Osteoblast (primary cell): ENCODE measurements around the gene LMAN2L. TPM values are rescaled to one million over a fixed set of nuclear protein-coding genes. Genes with fewer than 3 reads are reported as not detected.

Experiments
- DNase-seq: peaks from one replicate; pipeline ENCODE4 v3.0.0; 2011; ENCODE audit warnings: low spot score, mixed read lengths; ENCODE audit not compliant: insufficient read length; ENCODE audit errors: missing footprints
- H2AFZ ChIP-seq: 2 replicates; pipeline ENCODE4 v1.6.0; 2011; ENCODE audit warnings: mild to moderate bottlenecking, low read length
- H3K27ac ChIP-seq: 2 replicates; pipeline ENCODE4 v1.5.1; 2011; ENCODE audit warnings: mild to moderate bottlenecking, low read depth, low read length, moderate library complexity
- H3K27me3 ChIP-seq: 2 replicates; pipeline ENCODE4 v1.6.0; 2012; ENCODE audit warnings: mild to moderate bottlenecking, control low read depth, inconsistent platforms, low read length, moderate library complexity; ENCODE audit not compliant: insufficient read depth
- H3K36me3 ChIP-seq: 2 replicates; pipeline ENCODE4 v1.5.1; 2011; ENCODE audit warnings: mild to moderate bottlenecking, low read length, control low read depth, moderate library complexity; ENCODE audit not compliant: insufficient read depth
- H3K4me1 ChIP-seq: 2 replicates; pipeline ENCODE4 v1.5.1; 2011; ENCODE audit warnings: mild to moderate bottlenecking, low read length, control low read depth, moderate library complexity; ENCODE audit not compliant: insufficient read depth
- H3K4me2 ChIP-seq: 2 replicates; pipeline ENCODE4 v1.6.0; 2011; ENCODE audit warnings: mild to moderate bottlenecking, low read length; ENCODE audit not compliant: insufficient read depth
- H3K4me3 ChIP-seq: fragments of 200-600 bp; sonication (generic); 3 replicates; pipeline ENCODE4 v1.5.1; 2012; ENCODE audit warnings: mild to moderate bottlenecking, low read length, inconsistent platforms; ENCODE audit not compliant: insufficient read depth
- H3K79me2 ChIP-seq: 2 replicates; pipeline ENCODE4 v1.6.0; 2012; ENCODE audit warnings: mild to moderate bottlenecking, low read length, control low read depth, inconsistent platforms; ENCODE audit not compliant: insufficient read depth
- H3K9me3 ChIP-seq: 2 replicates; pipeline ENCODE4 v1.5.1; 2011; ENCODE audit warnings: low read depth, low read length, control low read depth
- H4K20me1 ChIP-seq: 2 replicates; pipeline ENCODE4 v1.6.0; 2012; ENCODE audit warnings: mild to moderate bottlenecking, low read length, control low read depth; ENCODE audit not compliant: insufficient read depth
- total RNA-seq: library from RNA; depleted of rRNA; stranded (reverse); fragments of >200 nt; gene quantifications from 2 replicates; pipeline ENCODE4 v1.2.3, GENCODE V29; 2012
- TF ChIP-seq, protein P1 (sequence below): IDR thresholded peaks from 2 replicates; pipeline ENCODE4 v1.5.1; 2011; ENCODE audit warnings: mild to moderate bottlenecking, low read depth, low read length, moderate library complexity; ENCODE audit errors: extremely low read depth

LMAN2L gene
- total RNA-seq, 1 donor: 26.4 TPM

DNA sequence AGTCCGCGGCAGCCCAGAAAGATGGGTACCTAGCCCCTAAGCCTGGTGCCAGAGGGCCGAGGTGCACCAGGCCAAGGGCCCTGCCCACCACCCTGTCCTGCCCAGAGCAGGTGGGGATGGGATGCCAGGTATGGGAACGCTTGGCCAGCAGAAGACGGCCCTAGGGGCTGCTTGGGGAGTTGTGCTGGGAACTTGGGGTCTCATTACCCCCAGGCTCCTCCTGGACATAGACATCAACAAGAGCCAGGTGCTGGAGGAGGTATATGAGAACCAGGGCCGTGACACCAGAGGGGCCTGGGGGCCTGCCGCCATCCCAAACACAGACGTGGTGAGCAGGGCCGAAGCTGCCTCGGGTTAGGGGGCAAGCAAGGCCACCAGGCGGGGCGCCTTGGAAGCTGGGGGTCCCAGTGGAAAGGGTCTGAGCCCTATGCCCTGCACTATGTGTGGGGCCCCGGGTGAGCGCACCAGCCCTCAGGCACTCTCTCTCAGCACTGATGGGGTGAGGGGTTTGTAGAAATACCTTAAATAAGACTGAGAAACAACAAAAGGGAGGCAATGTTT, 50.4 kb downstream of the LMAN2L start:
- TF ChIP-seq, protein P1, sequence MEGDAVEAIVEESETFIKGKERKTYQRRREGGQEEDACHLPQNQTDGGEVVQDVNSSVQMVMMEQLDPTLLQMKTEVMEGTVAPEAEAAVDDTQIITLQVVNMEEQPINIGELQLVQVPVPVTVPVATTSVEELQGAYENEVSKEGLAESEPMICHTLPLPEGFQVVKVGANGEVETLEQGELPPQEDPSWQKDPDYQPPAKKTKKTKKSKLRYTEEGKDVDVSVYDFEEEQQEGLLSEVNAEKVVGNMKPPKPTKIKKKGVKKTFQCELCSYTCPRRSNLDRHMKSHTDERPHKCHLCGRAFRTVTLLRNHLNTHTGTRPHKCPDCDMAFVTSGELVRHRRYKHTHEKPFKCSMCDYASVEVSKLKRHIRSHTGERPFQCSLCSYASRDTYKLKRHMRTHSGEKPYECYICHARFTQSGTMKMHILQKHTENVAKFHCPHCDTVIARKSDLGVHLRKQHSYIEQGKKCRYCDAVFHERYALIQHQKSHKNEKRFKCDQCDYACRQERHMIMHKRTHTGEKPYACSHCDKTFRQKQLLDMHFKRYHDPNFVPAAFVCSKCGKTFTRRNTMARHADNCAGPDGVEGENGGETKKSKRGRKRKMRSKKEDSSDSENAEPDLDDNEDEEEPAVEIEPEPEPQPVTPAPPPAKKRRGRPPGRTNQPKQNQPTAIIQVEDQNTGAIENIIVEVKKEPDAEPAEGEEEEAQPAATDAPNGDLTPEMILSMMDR: no peak
- H2AFZ ChIP-seq: no peak overlapping the region
- H4K20me1 ChIP-seq: no peaks in the 10 kb centered on the region
- peaks cover 3% of the 10 kb centered on the region for H3K27me3 ChIP-seq
- H3K4me1 ChIP-seq: no peaks in the 10 kb centered on the region
- no peaks in the 10 kb centered on the region for H3K79me2 ChIP-seq
- no peaks in the 10 kb centered on the region for H3K9me3 ChIP-seq
- no peaks in the 10 kb centered on the region for H3K36me3 ChIP-seq
- no peak overlapping the region for H3K4me3 ChIP-seq
- DNase-seq: no peak
- H3K27ac ChIP-seq: no peak overlapping the region
- H3K4me2 ChIP-seq: no peak overlapping the region

DNA sequence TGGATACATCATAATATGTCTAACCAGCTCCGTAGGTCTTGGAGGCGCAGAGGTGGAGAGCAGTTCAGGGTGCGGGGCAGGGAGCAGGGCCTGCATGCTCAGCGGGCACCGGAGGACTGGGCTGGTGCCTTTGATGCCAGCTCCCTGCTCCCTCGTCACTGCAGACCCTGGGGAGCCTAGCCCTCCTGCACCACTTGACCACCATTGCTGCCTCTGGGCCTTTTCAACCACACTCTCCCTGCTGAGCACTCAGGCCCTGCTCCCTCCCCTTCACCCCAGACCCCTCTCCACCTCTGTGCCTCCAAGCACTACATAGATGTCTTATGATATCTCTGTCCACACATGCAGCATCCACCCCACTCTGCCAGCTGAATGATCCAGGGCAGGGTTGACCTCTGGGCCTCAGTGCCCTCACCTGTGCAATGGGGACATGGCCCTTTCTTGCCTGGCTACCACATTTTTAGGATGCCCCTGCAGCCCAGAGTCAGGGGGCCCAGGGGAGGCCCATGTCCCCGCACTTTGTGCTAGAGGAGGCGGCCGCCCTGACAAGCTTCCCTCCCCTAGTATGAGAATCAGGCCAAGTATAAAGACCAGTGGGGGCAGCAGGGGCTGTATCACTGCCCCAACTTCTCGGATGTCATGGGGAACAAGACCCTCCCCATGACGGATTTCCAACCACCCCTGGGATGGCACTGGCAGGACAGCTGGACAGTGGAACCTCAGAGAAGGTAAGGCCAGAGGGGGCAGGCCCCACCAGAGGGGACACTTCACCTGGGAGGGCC, 51.0 kb downstream of the LMAN2L start:
- DNase-seq: no peak
- H3K36me3 ChIP-seq: no peaks in the 10 kb centered on the region
- no peaks in the 10 kb centered on the region for H3K9me3 ChIP-seq
- TF ChIP-seq, protein P1: no peak
- H3K27ac ChIP-seq: no peak overlapping the region
- H3K4me1 ChIP-seq: no peaks in the 10 kb centered on the region
- H4K20me1 ChIP-seq: no peaks in the 10 kb centered on the region
- H3K4me2 ChIP-seq: no peak overlapping the region
- H3K79me2 ChIP-seq: no peaks in the 10 kb centered on the region
- H2AFZ ChIP-seq: no peak overlapping the region
- H3K27me3 ChIP-seq: peaks cover 3% of the 10 kb centered on the region
- H3K4me3 ChIP-seq: no peak overlapping the region

GRCh38 chr2:96687711-96688640, 51.9 kb downstream of the LMAN2L start:
- Histone ChIP-seq H4K20me1 (no peaks in the 10 kb centered on the region), H3K4me2 (no peak overlapping the region), H3K79me2 (no peaks in the 10 kb centered on the region), H3K4me1 (no peaks in the 10 kb centered on the region), H3K27ac (no peak overlapping the region), H3K4me3 (no peak overlapping the region), H3K9me3 (no peaks in the 10 kb centered on the region), H3K36me3 (no peaks in the 10 kb centered on the region), H2AFZ (no peak overlapping the region), H3K27me3 (peaks cover 3% of the 10 kb centered on the region)
- TF ChIP-seq, protein P1: no peak
- DNase-seq: no peak
